Testis (tissue), 2 donors: ENCODE data around the gene TULP1.

ENCODE experiments used
- CTCF ChIP-seq, 3 experiments: fragments of 450-650 bp in 2 of 3; fragments of 200-600 bp in 1 of 3; sonication (generic) in 1 of 3; IDR thresholded peaks; one replicate each; pipeline ENCODE4 v1.5.1; 2016 to 2019; ENCODE audit warnings: antibody characterized with exemption in 3 of 3, mild to moderate bottlenecking in 2 of 3, moderate library complexity in 1 of 3
- POLR2A ChIP-seq: fragments of 450-650 bp; IDR thresholded peaks from one replicate; pipeline ENCODE4 v1.6.1; 2017; ENCODE audit warnings: antibody characterized with exemption, mild to moderate bottlenecking, moderate library complexity

- TF ChIP-seq CTCF (IDR thresholded peaks at IDR 0.05) (no peak), POLR2A (no peak)
These were observed 28.6 kb downstream of the TULP1 start for GRCh38 chr6:35483893-35484645.
